GM04503 (cell line): Measurements from ENCODE around the gene OLA1.

Experiments used
- DNase-seq: peaks from one replicate; pipeline ENCODE4 v3.0.0-alpha.2; 2012; ENCODE audit warnings: low read depth

Gene OLA1

DNA sequence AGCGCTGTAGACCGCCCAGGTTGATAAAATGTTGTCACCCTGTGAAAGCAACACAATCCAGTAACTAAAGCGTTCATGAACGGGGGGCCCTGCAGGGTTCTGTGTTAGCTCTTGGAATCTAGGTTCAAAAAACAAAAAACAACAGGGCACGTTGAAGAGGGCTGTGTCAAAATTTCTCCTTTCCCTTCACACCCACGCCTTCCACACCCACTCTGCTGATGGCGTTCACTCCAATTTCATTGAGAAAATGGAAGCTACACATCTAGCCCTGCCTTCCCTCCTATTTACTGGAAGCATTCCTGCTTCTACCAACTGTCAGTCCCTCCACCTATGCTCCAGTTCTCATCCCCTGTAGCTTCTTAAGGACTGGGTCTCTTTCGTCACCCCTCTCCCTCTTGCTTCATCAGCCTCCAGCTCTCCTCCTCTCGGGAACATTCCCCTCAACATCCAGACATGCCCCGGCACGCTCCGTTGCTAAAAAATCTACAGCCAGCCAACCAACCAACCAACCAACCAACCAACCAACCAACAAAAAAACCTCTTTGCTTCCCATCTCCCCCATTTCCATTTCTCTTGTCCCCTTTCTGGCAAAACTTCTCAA lies 184.7 kb downstream of the OLA1 start:
- DNase-seq: no peak

DNA sequence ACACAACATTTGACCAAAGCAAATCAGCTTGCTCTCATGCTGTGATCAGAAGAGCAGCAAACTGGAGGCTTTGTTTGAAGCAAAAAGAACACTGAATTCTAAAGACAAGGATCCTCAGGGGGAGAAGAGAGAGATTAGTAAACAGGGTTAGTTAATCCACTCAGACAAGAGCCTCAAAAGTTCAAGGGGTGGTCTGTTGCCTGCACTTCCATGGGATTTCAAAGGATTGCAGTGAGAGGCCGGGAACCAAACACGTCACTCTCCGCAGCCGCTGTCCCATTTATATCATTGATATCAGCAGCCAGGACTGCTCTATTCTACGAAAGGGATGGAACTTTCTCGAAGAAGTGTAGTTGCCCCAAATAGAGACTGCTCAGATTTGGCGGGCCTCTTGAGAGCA lies 185.4 kb downstream of the OLA1 start:
- no peak for DNase-seq

DNA sequence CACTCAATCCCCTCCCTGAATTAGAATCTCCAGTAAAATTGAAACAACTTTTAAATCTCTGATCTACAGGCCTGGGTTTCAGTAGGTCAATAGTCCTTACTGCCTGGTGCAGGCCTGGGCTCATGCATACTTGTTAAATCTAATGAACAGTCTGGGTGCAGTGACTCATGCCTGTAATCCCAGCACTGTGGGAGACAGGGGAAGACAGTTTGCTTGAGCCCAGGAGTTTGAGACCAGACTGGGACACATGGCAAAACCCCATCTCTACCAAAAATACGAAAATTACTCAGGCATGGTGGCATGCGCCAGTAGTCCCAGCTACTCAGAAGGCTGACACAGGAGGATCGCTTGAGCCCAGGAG lies 188.5 kb downstream of the OLA1 start:
- DNase-seq: no peak

DNA sequence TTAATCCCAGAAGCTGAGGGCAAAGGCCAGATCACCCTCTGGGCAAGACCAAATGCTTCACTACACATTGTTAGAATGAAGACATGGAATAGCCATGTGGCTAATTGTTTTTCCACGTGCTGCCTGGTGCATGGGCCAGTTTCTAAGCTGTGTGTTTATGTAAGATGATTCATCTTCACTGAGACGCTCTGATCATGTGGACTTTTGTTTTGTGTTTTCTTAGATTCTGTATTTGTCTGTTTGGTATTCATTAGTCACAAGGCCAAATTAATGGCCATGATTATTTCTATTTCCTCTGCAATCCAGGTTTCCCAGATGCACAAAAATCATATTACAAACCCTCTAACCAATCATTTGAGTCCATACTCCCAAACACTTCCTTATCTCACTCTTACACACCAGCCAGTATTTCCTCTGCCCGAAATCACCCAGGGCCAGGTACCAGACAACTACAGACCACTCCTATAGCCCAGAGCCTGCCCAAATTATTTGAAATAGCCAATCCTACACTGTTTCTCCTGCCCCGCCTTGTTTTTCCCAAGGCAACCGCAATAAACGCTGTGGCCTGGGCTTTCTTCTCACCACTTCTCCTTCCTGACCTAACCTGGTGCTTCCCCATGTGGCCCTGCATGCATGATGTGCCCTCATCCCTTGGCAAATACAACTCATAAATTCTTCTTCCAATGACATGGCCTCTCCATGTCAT lies 189.0 kb downstream of the OLA1 start:
- peak; percentile 68 for DNase-seq

DNA sequence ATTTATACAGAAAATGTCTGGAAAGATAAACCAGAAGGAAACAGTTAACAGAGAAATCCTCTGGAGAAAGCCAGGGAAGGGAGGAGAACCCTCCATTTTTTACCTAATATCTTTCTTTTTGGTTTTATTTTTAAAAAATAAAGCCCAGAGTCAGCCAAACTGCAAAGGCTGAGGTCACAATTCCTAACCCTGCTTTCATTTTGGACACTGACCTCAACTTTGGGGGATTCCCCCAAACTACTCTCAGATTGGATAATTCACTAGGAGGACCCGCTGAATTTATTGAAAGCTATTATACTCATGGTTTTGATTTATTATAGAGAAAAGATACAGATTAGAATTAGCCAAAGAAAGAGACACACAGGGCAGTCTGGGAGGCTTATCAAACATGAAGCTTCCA lies 189.9 kb downstream of the OLA1 start:
- no peak for DNase-seq

DNA sequence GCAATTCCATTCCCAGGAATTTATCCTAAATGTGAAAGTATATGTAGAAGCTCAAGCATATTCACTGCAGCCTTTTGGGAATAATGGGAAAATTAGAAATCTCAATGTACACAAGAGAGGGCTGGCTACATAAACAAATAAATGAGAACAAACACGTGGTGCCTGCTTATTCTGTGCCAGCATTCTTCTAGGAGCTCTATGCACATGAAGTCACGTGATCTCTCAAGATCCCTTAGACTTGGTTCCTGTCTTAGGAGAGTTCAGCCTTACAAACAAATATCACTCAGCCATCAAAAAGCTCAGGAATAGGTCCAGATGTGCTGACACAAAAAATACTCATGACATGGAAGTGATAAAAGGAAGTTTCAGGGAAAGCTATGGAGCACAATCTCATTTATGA lies 190.3 kb downstream of the OLA1 start:
- no peak for DNase-seq

DNA sequence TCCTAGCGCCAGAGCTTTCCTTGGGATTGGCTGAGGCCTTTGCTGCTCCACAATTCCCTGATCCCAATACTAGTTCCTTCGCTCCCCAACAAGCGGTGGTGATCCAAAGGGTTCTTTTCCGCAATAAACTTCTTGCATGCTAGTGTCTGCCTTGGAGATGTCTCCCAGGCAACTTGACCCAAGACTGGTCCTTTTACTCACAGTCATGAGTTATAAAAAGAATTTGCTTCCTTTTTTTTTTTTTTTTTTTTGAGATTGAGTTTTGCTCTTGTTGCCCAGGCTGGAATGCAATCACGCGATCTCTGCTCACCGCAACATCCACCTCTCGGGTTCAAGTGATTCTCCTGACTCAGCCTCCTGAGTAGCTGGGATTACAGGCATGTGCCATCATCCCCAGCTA lies 193.4 kb downstream of the OLA1 start:
- DNase-seq: no peak

DNA sequence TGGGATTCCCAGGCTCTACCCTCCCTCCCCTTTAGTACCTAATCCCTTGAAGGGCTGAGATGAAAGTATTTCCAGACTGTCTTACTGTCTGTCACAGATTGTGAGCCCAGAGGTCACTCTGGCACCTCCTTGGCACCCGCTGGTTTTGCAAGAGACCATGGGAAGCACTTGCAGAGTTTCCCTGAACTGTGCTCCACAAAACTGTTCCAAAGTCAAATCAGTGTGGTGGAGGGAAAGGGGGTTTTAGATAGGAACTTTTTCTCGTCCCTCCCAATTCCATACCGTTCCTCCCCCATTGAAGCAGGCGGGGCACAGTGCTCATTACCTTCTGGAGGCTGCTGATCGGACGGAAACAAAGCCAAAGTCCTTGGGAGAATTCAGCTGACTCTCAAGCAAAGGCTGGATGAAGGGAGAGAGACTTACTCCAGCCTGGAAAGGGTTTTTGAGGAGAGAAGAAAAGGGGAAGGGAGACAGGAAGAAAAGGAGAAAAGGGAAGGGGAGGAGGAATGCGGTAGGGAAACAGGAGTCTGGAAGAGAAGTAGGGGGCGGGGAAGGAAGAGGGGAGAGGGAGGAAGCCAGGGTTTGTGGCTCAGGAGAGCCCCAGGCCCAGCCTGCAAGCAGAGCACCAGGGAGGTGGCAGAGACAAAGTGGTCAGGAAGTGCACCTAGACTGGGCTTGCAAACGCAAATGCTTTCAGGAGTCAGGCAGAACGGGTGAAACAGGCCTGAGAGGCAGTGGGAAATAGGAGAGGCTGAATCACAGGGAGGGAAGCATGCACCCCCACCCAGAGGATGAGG lies 194.8 kb downstream of the OLA1 start:
- DNase-seq: no peak

DNA sequence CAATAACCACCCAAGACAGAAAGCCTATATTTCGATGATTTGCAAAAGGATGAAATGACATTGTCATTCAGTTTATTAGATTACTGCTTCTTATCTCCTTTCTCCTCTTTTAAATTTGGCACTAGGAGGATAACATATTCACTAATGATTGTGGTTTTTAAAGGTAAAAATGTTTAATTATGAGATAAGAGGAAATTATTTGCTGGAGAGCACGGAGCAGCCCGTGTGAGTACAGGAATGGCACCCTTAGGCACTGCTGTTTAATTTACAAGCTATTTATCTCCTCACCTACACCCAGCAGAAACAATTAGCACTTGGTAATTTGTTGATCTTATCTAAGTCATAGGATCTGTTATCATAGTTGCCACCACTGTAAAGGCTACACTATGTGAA lies 195.8 kb downstream of the OLA1 start:
- no peak for DNase-seq

DNA sequence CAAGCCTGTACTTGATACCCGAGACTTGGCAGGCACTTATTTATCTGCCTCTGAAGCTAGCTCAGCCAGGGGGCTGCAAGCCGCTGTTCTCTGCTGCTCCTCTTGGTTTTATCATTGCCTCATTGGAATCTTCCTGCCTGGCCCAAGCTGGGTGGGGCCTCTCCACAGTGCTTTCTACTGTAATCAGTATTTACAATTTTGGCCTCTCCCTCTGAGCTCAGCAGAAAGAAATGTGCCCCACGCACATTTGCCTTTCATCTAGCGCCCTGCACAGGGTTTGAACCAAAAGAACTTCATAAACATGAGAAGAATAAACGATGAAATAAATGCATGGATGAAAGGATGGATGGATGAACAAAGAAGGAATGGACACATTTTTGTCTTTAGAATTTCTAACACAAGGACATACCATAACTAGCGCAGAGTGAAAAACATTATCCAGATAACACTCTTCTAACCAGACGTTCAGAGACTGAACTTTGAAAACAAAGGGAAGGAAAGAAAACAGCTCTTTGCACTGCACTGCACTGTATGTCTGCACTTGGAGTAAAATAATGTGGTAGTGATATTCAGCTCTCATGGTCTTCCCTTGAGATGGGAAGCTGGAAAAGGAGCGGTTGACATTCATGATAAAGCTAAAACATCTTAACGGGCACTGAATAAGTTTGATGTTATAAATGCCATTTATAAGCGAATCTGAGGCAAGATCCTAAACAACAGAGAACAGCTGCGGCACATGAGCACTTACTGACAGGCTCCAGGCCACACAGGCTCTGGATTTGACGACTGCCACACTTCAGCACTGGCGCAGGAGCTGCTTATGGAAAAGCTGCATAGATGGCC lies 196.4 kb downstream of the OLA1 start:
- no peak for DNase-seq

DNA sequence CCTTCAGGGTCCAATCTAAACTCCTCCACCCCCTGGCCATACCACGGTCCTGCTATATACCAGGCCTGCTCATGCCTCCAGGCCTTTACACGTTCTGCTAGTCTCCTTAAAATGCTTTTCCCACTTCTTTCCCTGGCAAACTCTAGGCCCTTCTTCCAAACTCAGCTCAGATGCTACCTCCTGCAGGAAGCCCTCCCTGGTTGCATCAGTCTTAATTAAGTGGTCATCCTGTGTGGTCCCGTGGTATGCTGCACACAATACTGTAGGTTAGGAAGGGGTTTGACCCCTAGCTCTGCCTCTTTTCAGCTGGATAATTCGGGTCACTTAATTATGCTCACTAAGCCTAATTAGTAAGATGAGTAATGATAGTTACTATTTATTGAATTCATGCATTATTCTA lies 197.3 kb downstream of the OLA1 start:
- no peak for DNase-seq

DNA sequence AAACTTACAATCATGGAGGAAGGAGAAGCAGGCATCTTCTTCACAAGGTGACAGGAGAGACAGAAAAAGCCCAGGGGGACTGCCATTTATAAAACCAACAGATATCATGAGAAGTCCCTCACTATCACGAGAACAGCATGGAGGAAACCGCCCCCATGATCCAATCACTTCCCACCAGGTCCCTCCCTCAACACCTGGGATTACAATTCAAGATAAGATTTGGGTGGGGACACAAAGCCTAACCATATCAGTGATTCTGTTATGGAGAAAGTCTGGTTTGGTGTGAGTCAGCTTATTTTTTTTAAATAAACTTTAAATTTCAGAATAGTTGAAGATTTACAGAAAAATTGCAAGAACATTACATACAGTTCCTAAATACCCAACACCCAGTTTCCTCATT lies 198.4 kb downstream of the OLA1 start:
- no peak for DNase-seq

DNA sequence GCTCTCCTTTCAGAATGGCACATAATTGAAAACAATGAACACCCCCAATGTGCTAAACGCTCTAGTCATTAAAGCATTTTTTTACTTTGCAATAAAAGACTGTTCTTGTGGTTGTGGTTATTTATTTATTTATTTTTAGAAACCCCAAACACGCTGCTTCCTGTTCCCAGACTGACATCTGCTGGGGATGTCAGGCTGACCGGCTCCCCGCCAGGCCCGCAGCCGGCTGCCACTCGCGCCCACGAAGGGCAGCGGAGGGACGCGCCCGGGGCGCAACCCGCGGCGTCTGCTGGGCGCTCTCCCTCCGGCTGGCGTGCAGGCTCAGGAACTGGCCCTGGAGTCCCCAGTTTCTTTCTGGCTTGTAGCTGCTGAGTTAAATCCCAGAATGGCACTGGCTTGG lies 200.1 kb downstream of the OLA1 start:
- DNase-seq: no peak

DNA sequence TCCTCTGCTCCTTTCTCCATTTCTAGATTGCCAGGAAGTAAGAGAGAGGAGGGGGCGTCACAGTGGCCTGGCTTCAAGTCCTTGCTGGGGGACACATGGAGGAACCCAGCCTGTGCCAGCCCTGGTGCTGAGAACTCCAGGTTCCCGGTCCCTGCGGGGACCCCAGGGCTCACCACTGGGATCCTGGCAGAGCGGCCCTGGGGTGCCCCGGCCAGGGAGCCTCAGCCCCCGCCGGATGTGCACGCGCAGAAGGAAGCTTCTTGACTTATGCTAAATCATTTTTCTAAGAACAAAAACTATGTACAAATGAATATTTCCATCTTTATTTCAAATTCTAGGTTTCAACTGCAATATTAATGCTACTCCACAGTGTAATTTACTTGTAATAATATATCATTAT lies 200.6 kb downstream of the OLA1 start:
- no peak for DNase-seq

DNA sequence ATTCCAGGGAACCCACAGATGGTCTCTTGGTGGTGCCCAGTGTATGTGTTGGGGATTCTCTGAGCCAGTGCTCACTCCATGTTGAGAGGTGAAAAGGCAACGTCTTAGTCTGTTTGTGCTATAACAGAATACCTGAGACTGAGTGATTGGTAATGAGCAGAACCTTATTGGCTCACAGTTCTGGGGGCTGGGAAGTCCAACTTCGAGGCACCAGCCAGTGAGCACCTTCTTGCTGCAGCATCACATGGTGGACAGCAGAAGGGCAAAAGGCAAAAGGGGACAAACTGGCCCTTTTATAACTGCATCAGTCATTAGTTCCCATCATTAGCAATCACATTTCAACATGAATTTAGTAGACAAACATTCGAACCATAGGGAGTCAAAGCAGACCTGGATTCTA lies 202.2 kb downstream of the OLA1 start:
- DNase-seq: no peak

DNA sequence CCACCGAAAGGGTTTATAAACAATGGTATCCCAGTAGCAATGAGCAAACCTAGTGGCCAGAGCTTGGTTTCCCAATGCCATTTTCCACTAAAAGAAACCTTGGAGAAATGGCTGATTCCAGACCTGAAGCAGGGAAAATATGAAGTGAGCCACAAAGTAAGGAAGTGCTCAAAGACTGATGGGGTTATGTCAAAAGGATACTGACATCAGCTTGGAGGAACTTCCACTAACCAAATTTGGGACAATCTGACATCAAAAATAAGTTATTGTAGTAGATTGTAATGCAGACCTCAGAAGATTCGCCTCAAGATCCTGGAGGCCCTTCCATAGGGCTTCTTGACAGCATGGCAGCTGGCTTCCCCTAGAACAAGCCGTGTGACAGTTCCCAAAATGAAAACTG lies 203.8 kb downstream of the OLA1 start:
- DNase-seq: no peak

DNA sequence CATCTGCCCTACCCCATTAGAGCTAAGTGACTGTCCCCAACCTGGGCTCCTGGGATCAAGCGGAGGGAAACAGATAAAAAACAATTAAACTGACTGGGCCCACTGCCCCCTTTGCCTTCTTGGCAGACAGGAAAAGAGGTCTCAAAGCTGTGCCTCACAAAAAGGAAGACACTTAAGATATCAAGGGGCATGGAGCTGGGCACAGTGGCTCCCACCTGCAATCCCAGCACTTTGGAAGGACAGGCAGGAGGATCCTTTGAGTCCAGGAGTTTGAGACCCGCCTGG lies 208.0 kb downstream of the OLA1 start:
- no peak for DNase-seq

DNA sequence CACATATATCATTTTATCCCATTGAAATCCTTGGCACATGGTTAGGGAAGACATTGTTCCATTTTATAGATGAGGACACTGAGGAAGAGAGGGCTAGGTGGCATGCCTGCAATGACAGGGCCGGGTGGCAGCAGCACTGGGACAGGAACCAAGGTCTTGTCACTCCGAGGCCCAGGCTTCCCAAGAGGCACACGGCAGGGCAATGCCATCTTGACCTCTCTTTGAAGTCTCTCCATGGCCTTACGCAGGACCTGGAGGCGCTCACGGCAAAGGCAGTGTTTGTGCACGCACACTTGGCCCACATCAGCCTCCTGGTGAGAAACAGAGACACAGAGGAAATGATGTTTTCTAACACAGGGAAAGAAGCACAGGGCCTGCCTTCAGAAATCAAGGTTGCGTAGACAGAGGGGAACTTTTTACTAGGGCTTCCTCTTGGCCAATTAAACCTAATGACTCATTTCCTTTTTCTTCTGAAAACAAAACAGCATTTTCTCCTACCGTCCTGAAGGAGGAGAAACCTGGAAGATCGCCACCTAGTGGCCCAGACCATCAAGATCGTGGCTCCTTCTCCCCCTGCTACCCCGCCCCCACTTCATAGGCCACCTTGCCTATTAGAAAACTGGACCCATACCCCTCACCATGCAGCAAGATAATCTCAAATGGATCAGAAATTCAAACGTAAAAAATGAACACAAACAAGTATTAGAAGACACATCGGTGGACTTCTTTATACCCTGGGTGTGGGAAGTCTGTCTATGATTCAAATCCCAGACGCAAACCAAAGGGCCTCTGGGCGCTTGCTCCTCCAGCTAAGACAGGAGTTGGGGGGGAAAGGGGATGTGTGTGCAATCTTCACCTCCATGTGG lies 208.5 kb downstream of the OLA1 start:
- peak; percentile 83 for DNase-seq

DNA sequence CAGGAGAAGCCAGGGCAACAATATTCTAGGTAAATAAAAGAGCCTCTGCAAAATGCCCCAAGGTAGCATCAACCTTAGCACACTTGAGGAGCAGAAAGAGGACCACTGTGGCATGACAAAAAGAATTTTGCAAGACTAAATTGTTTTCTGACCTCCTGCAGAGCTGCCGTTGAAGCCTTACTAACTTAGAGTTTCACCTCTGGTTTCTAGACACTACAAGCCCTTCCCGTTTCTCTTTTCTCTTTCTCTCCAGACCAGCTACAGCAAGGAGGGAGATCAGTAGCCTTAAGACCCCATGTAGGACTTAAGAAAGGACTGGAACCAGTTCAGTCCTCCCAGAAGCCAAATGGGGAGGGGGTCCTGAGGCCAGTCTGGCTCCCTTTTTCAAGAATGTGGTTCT lies 209.9 kb downstream of the OLA1 start:
- no peak for DNase-seq

DNA sequence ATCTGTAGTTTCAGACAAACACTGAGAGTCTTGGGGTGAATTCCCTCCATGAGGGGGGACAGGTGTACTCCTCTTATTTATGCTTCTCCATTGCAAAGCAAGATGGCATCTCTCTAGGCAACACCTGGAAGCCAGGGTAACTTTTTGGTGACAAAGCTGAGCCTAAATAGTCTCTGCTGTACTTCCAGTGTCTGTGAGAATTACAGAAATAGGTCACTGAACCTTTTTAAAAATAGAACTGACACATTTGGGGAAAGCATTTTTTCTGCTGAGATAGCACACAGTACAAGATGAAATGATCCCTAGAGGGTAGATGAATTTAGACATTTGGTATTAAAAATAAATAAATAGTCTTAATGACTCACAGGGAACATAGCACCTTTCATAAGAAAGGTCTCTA lies 211.5 kb downstream of the OLA1 start:
- DNase-seq: no peak

DNA sequence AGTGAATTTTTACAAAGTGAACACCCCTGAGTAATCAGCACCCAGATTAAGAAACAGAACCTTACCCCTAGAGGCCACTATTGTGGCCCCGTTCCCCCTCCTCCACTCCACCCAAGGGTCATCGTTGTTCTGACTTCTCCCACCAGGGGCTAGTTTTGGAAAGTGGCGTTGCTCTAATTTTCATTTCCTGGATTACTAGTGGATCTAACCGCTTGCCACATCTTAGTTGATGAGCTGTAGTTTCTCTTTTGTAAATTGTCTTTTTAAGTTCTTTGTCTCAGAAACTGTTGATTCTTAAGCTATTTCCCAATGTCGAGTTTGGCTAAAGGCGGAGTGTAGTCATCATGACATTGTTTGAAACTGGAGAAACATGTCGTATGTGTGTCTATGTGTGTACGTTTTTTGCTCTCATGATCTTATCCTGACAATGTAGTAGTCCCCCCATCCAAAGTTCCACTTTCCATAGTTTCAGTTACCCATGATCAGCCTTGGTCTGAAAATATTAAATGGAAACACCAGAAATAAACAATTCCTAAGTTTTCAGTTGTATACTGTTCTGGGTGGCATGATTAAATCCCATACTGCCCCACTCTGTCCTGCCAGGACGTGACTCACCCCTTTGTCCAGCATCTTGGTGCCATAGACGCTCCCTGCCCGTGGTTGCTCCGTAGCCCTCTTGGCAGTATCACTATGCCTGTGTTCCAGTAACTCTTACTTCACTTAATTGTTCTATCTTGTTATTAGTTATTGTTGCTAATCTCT lies 212.2 kb downstream of the OLA1 start:
- DNase-seq: no peak
